Iris pigment epithelial cell (primary cell): ENCODE data around the gene HOXD8.
A peak's percentile ranks its signal among the peaks of the same experiment; 100 is the strongest.

Source experiments
- DNase-seq: peaks from one replicate; pipeline ENCODE4 v3.0.0-alpha.2; 2011; ENCODE audit warnings: low read depth

The HOXD8 gene

GRCh38 chr2:176128982-176129796 lies at the start of gene HOXD8:
TSS of gene HOXD8 (plus strand) at chr2:176129705. CDS start at chr2:176130367, 662 bp downstream.
- DNase-seq: peak; percentile 18

GRCh38 chr2:176079831-176080539 lies 49.5 kb upstream of the HOXD8 start:
- peak; percentile 14 for DNase-seq

- no peak for DNase-seq
Observed at GRCh38 chr2:176080540-176081375, 48.7 kb upstream of the HOXD8 start.

- DNase-seq: no peak
Observed at GRCh38 chr2:176081376-176081836, 48.1 kb upstream of the HOXD8 start.

- DNase-seq: no peak
Observed at GRCh38 chr2:176081837-176082524, 47.5 kb upstream of the HOXD8 start.

- DNase-seq: no peak
Observed at GRCh38 chr2:176082525-176082823, 47.0 kb upstream of the HOXD8 start.

GRCh38 chr2:176082824-176083751 lies 46.4 kb upstream of the HOXD8 start:
- no peak for DNase-seq

GRCh38 chr2:176083796-176084261 lies 45.7 kb upstream of the HOXD8 start, which contains the start of gene EVX2:
TSS of gene EVX2 (minus strand) at chr2:176083962. CDS start at chr2:176083776, 186 bp downstream.
- DNase-seq: no peak

- DNase-seq: no peak
Observed at GRCh38 chr2:176084611-176085119, 44.8 kb upstream of the HOXD8 start.

GRCh38 chr2:176085120-176085788 lies 44.3 kb upstream of the HOXD8 start:
- no peak for DNase-seq

GRCh38 chr2:176085861-176086771 lies 43.4 kb upstream of the HOXD8 start:
- DNase-seq: peak; percentile 36

GRCh38 chr2:176087330-176088047 lies 42.0 kb upstream of the HOXD8 start:
- DNase-seq: no peak

GRCh38 chr2:176088048-176088936 lies 41.2 kb upstream of the HOXD8 start:
- peak; percentile 47 for DNase-seq

GRCh38 chr2:176088937-176089842 lies 40.3 kb upstream of the HOXD8 start:
- no peak for DNase-seq

GRCh38 chr2:176089843-176090395 lies 39.6 kb upstream of the HOXD8 start:
- DNase-seq: no peak

GRCh38 chr2:176090862-176091261 lies 38.6 kb upstream of the HOXD8 start:
- DNase-seq: no peak
